Suprapubic skin (tissue), 4 donors: Measurements from ENCODE around the gene TCF20.

ENCODE experiments used
- CTCF ChIP-seq, 2 donors: fragments of 200-600 bp in 1 of 2; fragments of 450-650 bp in 1 of 2; sonication (generic) in 1 of 2; IDR thresholded peaks; one replicate each; pipeline ENCODE4 v1.5.1; 2016 to 2019; ENCODE audit warnings: antibody characterized with exemption in 2 of 2, mild to moderate bottlenecking in 1 of 2, moderate library complexity in 1 of 2
- EP300 ChIP-seq: sonication (generic); formaldehyde crosslinking; IDR thresholded peaks from one replicate; pipeline ENCODE4 v1.6.1; 2017; ENCODE audit warnings: antibody characterized with exemption
- POLR2A ChIP-seq, 2 donors: fragments of 450-650 bp; IDR thresholded peaks; one replicate each; pipeline ENCODE4 v1.6.1; 2017; ENCODE audit warnings: antibody characterized with exemption in 2 of 2, mild to moderate bottlenecking in 2 of 2, moderate library complexity in 2 of 2
- POLR2AphosphoS5 ChIP-seq, 3 donors: sonication (generic); formaldehyde crosslinking; IDR thresholded peaks; one replicate each; pipeline ENCODE4 v1.6.1; 2017; ENCODE audit warnings: antibody characterized with exemption in 3 of 3

GRCh38 chr22:42307806-42308563, 37.5 kb upstream of the TCF20 start:
- no peak for TF ChIP-seq CTCF (IDR thresholded peaks at IDR 0.05)
- TF ChIP-seq EP300 = no peak
- no peak for TF ChIP-seq POLR2AphosphoS5 (IDR thresholded peaks at IDR 0.05)
- TF ChIP-seq POLR2A (IDR thresholded peaks at IDR 0.05) = no peak
